Bronchial epithelial cell (primary cell): ENCODE data around the gene CLN6. TPM values are rescaled to one million over a fixed set of nuclear protein-coding genes. Genes with fewer than 3 reads are reported as not detected.

ENCODE experiments used
- DNase-seq: peaks from one replicate; pipeline ENCODE4 v3.0.0-alpha.2; 2010; ENCODE audit warnings: low read depth
- FAIRE-seq: peaks from 2 replicates; lab custom pipeline; 2011; peaks lifted over from hg19 to GRCh38; lab: Jason Lieb, UNC
- H3K27me3 ChIP-seq: 2 replicates; pipeline ENCODE4 v1.5.1; 2011; ENCODE audit warnings: low read length; ENCODE audit not compliant: control insufficient read depth, insufficient read depth
- H3K36me3 ChIP-seq: 2 replicates; pipeline ENCODE4 v1.5.1; 2011; ENCODE audit warnings: low read length; ENCODE audit not compliant: control insufficient read depth, insufficient read depth
- H3K4me3 ChIP-seq: 2 replicates; pipeline ENCODE4 v1.5.1; 2011; ENCODE audit warnings: mild to moderate bottlenecking, low read depth, low read length, control low read depth
- total RNA-seq: library from RNA; depleted of rRNA; stranded (reverse); fragments of >200 nt; gene quantifications from 2 replicates; pipeline ENCODE4 v1.2.1, GENCODE V29; 2014
- TF ChIP-seq, protein P1 (sequence below): IDR thresholded peaks from 2 replicates; pipeline ENCODE4 v1.5.1; 2011; ENCODE audit warnings: mild to moderate bottlenecking, moderate library complexity, low read length, control low read depth, inconsistent platforms; ENCODE audit not compliant: insufficient read depth, severe bottlenecking

Gene CLN6
- total RNA-seq, 1 donor from 2014 or later = 8.2 TPM

DNA sequence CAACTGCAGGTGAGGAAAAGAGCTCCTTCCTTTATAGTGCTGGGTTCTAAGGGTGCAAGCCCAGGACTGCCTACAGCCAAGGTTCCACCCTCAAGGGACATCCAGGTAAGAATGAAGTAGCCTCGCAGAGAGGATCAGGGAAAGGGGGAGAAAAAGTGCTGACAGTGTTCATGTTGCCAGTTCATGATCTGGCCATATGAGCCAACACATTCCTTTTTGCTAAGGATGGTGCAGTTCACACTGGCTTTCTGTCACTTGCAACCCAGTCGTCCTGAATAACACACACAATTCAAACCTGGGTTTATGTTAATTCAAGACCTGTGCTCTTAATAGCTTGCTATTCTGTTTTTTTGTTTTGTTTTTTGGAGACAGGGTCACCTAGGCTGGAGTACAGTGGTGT, 9.0 kb downstream of the CLN6 start:
- no peak overlapping the region for H3K4me3 ChIP-seq
- no peaks in the 10 kb centered on the region for H3K27me3 ChIP-seq
- H3K36me3 ChIP-seq = peaks cover 1% of the 10 kb centered on the region
- FAIRE-seq (no peak), DNase-seq (no peak)
- TF ChIP-seq, protein P1, sequence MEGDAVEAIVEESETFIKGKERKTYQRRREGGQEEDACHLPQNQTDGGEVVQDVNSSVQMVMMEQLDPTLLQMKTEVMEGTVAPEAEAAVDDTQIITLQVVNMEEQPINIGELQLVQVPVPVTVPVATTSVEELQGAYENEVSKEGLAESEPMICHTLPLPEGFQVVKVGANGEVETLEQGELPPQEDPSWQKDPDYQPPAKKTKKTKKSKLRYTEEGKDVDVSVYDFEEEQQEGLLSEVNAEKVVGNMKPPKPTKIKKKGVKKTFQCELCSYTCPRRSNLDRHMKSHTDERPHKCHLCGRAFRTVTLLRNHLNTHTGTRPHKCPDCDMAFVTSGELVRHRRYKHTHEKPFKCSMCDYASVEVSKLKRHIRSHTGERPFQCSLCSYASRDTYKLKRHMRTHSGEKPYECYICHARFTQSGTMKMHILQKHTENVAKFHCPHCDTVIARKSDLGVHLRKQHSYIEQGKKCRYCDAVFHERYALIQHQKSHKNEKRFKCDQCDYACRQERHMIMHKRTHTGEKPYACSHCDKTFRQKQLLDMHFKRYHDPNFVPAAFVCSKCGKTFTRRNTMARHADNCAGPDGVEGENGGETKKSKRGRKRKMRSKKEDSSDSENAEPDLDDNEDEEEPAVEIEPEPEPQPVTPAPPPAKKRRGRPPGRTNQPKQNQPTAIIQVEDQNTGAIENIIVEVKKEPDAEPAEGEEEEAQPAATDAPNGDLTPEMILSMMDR = no peak

DNA sequence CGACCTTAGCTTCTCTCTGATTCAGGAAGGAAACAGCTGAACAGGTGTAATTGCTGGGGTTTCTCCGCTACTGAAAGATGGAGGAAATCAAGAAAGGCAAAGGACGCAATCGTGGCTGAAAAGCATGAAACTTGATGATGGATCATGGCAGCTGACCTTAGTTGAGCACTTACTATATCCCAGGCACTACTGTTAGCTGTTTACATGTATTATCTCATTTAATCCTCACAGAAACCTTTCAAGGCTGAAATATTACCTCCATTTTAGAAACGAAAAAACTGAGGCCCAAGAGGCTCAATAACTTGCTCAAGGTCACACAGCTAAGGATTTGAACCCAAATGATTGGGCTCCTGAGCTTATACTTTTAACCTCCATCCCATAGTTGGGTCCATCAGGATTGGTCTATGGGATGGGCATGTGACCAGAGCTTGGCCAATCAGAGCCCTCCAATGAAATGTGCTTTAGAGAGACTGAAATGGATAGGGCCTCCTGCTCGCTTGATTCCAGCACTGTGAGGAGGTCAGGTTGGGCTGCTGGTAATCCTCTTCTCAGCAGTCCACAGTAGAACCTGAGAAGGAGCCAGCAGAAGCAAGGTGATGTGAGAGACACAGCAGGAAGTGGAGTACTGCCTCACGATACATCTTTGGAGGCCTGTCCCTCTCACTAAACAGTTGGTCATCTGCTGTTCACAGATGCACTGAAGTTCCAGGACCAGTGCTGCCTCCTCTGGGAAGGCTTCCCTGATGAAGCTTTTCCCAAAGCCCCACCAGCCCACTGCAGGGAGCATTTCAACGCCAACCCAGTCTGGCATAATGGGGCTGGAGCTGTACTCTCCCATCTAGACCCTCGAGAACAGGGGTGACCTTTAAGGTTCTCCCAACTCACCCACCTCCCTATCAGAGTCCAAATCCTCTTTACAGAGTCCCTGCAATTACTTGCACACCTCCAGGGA, 10.4 kb downstream of the CLN6 start:
- peaks cover 1% of the 10 kb centered on the region for H3K36me3 ChIP-seq
- TF ChIP-seq, protein P1 = no peak
- DNase-seq (no peak), FAIRE-seq (peak; percentile 28)
- no peaks in the 10 kb centered on the region for H3K27me3 ChIP-seq
- H3K4me3 ChIP-seq = no peak overlapping the region

DNA sequence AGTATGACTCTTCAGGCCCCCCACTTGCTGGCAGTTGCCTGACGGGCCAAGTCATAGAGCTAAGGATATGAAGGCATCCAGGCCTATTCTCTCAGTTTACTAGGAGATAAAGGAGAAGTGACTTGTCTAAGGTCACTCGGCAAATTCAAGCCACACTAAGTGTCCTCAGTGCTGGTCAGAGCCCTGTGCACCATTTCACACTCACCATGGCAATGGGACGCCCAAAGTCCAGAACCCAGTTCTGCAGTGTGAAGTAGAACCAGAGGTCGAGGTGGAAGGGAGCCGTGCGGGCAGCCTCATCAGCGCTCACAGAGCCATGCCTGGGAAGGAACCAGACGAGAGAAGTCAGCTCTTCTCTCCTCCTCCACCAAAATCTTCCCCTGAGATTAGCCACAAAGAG, 11.2 kb downstream of the CLN6 start:
- Histone ChIP-seq H3K27me3 (no peaks in the 10 kb centered on the region), H3K36me3 (peaks cover 1% of the 10 kb centered on the region), H3K4me3 (no peak overlapping the region)
- FAIRE-seq = no peak
- TF ChIP-seq, protein P1 = no peak
- no peak for DNase-seq

DNA sequence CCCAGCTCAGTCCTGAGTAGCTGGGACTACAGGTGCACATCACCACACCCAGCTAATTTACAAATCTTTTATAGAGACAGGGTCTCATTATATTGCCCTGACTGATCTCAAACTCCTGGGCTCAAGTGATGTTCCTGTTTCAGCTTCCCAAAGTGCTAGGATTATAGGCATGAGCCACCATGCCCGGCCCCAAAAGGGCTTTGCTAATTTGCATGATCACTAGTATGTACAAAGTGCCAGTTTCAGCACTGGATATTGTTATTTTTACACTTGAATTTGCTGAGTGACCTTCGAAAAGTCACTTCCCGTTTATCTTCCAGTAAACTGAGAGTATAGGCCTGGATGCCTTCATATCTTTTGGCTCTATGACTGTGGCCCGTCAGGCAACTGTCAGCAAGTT, 12.2 kb downstream of the CLN6 start:
- Histone ChIP-seq H3K4me3 (no peak overlapping the region), H3K27me3 (no peaks in the 10 kb centered on the region), H3K36me3 (peaks cover 1% of the 10 kb centered on the region)
- no peak for FAIRE-seq
- TF ChIP-seq, protein P1 = no peak
- DNase-seq = no peak

DNA sequence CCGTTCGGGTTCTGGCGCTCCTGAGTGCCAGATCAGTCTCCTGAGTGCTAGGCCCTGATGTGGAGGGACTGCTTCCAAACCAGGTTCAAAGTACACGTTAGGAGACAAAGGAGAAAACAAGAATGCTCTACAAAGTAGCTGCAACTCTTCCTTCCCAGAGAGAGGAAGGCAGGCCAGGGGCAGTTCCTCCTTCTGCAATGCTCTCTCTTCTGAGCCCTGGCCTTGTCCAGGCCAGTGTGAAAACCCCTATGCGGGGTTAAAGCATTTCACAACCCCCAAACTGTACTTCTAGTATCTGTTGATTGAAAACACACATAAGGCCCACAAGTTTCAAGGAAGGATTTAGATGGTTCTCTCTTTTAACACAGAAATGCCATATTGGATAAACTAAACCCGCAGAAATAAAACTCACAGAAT, 14.7 kb downstream of the CLN6 start:
- peaks cover 3% of the 10 kb centered on the region for H3K36me3 ChIP-seq
- no peak overlapping the region for H3K4me3 ChIP-seq
- FAIRE-seq (no peak), DNase-seq (no peak)
- TF ChIP-seq, protein P1 = no peak
- H3K27me3 ChIP-seq = no peaks in the 10 kb centered on the region
